ENCODE results near the gene ANO8. TPM values are rescaled to one million over a fixed set of nuclear protein-coding genes. Genes with fewer than 3 reads are reported as not detected.

ANO8 gene
- total RNA-seq, 4 donors from 2014 or later: 6.2 to 24.5 (median 9.9) TPM

DNA sequence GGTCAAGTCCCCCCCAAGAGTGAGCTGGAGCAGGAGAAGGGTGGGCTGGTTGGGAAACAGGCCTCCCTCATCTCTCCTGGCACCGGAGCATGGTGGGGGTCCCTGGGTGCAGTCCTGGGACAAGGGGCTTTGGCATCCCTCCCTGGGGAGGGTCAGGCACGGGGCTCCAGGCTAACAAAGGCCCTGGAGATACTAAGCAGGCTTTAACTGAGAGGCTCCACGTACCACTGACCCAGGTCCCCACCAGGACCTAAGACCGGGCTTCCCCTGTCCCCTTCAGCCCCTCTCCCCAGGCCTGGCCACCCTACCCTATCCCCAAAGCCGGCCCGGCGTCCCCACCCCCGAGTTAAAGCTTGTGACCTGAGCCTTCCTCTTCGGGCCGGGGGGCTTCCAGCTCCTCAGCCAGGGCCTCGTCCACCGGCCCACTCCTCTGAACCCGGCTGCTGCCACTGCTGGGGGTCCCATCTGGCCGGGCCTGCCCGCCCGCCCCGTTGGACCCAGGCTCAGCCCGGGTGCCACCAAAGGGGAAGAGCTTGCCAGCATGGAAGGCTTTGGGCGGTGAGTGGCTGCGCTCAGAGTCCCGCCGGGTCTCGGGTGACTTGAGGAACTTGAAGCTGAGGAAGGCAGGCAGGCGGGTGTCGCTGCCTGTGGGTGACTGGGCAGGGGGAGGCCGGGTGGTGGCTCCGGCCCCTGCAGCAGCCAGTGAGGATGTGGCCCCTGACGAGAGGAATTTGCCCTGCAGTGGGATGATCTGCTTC, 10.1 kb downstream of the ANO8 start:
- H3K4me3 ChIP-seq: no peak overlapping the region
- no peak overlapping the region for H3K27ac ChIP-seq
- no peaks in the 10 kb centered on the region for H3K4me1 ChIP-seq
- DNase-seq (no peak), ATAC-seq (no peak)
- H3K9me3 ChIP-seq: no peaks in the 10 kb centered on the region
- peaks cover 0 to 20% of the 10 kb centered on the region in 2 donors for H3K36me3 ChIP-seq
- in situ Hi-C loops (cut with MboI; ENCODE audit: low sequenced_read_pairs in 4 of 4): no loop called here
- no peak for TF ChIP-seq POLR2A (IDR thresholded peaks at IDR 0.05)
- no peak for TF ChIP-seq CTCF (IDR thresholded peaks at IDR 0.05 in 4 of 5, conservative IDR thresholded peaks at IDR 0.05 in 1 of 5)
- H3K27me3 ChIP-seq: no peaks in the 10 kb centered on the region
- intact Hi-C loops (cut with DNase I; ENCODE audit: low total_unique reads): no loop called here

- Histone ChIP-seq H3K4me1 (no peaks in the 10 kb centered on the region), H3K9me3 (no peaks in the 10 kb centered on the region), H3K27me3 (no peaks in the 10 kb centered on the region), H3K27ac (no peak overlapping the region), H3K4me3 (no peak overlapping the region), H3K36me3 (peaks cover 0 to 26% of the 10 kb centered on the region in 2 donors)
- intact Hi-C loops (cut with DNase I; ENCODE audit: low total_unique reads) (no loop called here), in situ Hi-C loops (cut with MboI; ENCODE audit: low sequenced_read_pairs in 4 of 4) (no loop called here)
- DNase-seq (no peak), ATAC-seq (no peak)
- no peak for TF ChIP-seq POLR2A (IDR thresholded peaks at IDR 0.05)
- TF ChIP-seq CTCF (IDR thresholded peaks at IDR 0.05 in 4 of 5, conservative IDR thresholded peaks at IDR 0.05 in 1 of 5): no peak
Observed at GRCh38 chr19:17323964-17324332, 10.7 kb downstream of the ANO8 start.

- no peak for DNase-seq
- no peak for ATAC-seq
- H3K4me3 ChIP-seq: no peak overlapping the region
- H3K4me1 ChIP-seq: no peaks in the 10 kb centered on the region
- no peak overlapping the region for H3K27ac ChIP-seq
- intact Hi-C loops (cut with DNase I; ENCODE audit: low total_unique reads): no loop called here
- TF ChIP-seq POLR2A (IDR thresholded peaks at IDR 0.05): no peak
- TF ChIP-seq CTCF (IDR thresholded peaks at IDR 0.05 in 4 of 5, conservative IDR thresholded peaks at IDR 0.05 in 1 of 5): no peak
- in situ Hi-C loops (cut with MboI; ENCODE audit: low sequenced_read_pairs in 4 of 4): no loop called here
- H3K36me3 ChIP-seq: peaks cover 0 to 28% of the 10 kb centered on the region in 2 donors
- H3K27me3 ChIP-seq: no peaks in the 10 kb centered on the region
- H3K9me3 ChIP-seq: no peaks in the 10 kb centered on the region
Observed at GRCh38 chr19:17323300-17323963, 11.2 kb downstream of the ANO8 start.

GRCh38 chr19:17322854-17323253, 11.8 kb downstream of the ANO8 start:
- ATAC-seq (no peak), DNase-seq (no peak)
- intact Hi-C loops (cut with DNase I; ENCODE audit: low total_unique reads): no loop called here
- Histone ChIP-seq H3K9me3 (no peaks in the 10 kb centered on the region), H3K4me1 (no peaks in the 10 kb centered on the region), H3K4me3 (no peak overlapping the region), H3K36me3 (peaks cover 0 to 28% of the 10 kb centered on the region in 2 donors), H3K27ac (no peak overlapping the region), H3K27me3 (no peaks in the 10 kb centered on the region)
- TF ChIP-seq POLR2A (IDR thresholded peaks at IDR 0.05): no peak
- TF ChIP-seq CTCF (IDR thresholded peaks at IDR 0.05 in 4 of 5, conservative IDR thresholded peaks at IDR 0.05 in 1 of 5): no peak
- in situ Hi-C loops (cut with MboI; ENCODE audit: low sequenced_read_pairs in 4 of 4): no loop called here
